LHCN-M2 (cell line): ENCODE data around the gene HECA. TPM values are rescaled to one million over a fixed set of nuclear protein-coding genes. Genes with fewer than 3 reads are reported as not detected.

Source experiments
- DNase-seq: peaks from one replicate; pipeline ENCODE4 v3.0.0-alpha.2; 2012; ENCODE audit warnings: low read depth
- total RNA-seq: library from RNA; depleted of rRNA; stranded (reverse); fragments of >200 nt; gene quantifications from 2 replicates; pipeline ENCODE4 v1.2.3, GENCODE V29; 2014

The HECA gene
- total RNA-seq, 1 experiment from 2014 or later, result 8.6 TPM

DNA sequence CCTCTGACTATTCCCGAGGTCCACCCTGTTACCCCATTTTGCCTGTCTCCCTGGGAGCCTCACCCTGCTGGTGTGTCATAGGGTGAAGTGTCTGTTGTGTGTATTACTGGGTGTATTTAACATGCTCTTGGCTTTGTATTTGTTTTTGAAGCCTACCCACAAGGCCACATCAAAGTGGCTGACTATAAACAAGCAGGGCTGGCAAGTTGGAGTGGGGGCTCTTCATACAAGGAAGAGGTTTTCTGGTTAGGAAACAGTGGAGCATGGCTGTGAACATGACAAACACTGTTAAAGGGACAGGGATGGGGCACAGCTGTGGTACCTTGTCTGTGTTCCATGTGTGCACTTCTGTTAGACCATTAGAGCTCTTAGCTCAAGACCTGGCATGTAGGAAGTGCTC lies 26.3 kb downstream of the HECA start:
- peak; percentile 49 for DNase-seq

DNA sequence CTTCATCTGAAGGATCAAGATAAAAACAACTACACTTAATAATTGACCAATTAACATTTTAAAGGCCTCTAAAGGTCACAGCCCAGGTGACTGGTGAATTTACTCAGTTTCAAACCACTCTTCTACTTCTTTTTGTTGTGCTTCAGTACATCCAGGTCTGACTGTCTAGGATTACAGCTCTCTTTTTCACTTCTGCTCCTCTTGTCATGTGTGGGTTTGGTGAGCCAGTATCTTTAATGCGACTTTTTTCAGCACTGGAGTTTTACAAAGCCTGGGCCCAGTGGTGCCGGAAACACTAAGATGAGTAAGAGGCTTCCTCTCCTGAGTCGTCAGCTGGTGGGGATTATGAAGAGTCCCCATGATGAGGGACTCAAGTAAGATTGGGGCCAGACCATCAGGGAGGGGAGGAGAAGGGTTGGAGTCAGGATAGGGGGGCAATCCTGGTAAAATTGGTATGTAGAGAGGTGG lies 27.0 kb downstream of the HECA start:
- DNase-seq, result peak; percentile 7

DNA sequence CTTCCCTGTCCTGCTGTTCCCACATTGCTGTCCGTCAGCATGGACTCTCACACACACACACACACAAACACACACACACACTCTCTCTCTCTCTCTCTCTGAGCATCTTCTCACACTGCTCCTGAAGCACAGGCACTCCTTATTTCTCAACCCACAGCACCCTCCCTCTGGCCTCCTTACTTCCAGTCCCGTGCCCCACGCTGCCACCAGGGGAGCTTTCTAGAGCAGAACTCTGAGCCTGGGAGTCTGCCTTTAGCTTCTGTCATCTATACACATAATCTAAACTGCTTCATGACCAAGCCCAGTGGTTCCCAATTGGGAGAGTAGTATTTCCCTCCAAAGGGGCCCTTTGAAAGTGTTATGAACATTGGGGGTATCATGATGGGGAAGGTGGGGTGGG lies 29.1 kb downstream of the HECA start:
- DNase-seq, result no peak

- no peak for DNase-seq
Measured at GRCh38 chr6:139165324-139165723, 30.4 kb downstream of the HECA start.

- DNase-seq, result no peak
Measured at GRCh38 chr6:139166238-139166955, 31.5 kb downstream of the HECA start.

DNA sequence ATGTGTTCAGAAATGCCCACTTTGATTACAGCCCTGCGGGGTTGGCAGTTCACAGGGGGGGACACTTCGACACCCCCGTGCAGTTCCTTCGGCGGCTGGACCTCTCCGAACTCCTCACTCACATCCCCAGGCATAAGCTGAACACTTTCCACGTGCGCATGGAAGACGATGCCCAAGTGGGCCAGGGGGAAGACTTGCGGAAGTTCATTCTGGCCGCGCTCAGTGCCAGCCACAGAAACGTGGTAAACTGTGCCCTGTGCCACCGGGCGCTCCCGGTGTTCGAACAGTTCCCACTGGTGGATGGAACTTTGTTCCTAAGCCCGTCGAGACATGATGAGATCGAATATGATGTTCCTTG lies 32.1 kb downstream of the HECA start:
- no peak for DNase-seq

- no peak for DNase-seq
Measured at GRCh38 chr6:139172151-139172550, 37.3 kb downstream of the HECA start.

DNA sequence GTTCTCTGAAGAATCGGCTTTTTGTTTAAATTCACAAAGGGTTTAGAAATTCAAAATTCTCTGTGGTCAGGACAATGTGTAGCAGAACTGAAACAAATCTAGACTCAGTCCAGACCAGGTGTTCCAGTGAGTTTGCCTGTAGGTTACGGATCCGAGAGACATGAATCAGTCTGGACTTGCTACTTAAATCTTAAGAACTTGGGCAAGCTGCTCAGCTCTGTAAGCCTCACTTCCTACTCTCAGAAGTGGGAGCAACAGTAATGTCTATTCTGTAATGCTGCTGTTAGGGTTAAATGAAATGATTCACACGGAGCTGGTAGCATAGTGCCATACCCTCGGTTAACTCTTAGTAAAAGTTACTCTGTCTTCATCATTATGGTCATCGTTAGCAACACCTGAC lies 37.7 kb downstream of the HECA start:
- DNase-seq, result no peak

DNA sequence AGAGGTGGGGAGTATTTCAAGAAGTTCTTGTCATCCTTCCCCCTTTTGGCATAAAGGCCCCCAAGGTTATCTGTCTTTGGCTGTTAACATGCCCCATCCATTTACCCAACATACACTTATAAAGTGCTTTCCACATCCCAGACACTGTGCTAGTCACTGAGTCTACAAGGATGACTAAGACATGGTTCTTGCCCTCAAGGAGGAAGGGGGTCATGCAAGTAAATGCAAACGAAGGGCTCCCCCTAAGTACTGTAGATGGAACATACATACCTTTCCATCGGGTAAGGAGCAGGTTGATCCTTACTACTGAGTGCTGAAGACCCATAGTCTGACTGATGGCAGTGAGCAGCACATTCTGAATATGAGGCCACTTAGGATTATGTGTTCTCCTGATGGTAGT lies 38.3 kb downstream of the HECA start:
- peak; percentile 18 for DNase-seq

- no peak for DNase-seq
Measured at GRCh38 chr6:139173822-139174221, 38.9 kb downstream of the HECA start.

GRCh38 chr6:139174961-139175360 lies 40.1 kb downstream of the HECA start:
- no peak for DNase-seq

DNA sequence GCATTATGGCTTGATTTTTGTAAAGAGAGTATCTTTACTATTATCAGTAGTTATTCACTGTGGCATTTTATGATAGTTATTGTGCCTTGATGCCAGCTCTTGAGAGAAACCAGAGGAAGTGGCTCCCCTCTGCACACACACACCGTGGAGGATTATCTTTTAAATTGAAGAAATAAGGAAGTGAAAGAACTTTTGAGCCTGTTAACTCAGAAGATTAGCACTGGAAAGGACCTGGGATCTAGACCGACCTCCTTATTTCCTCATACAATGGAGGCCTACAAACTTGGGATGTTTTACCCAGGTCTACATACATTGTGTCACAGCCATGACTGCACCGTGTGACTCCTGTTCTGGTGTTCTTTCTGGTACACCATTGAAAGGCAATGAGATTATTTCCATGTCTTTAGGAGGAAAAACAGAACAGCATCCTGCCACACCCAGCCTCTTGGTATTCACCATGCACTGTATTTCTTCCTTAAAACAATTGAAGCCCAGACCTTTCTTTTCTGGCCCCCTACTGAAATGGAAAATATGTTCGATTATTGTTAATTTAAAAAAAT lies 40.6 kb downstream of the HECA start:
- no peak for DNase-seq

DNA sequence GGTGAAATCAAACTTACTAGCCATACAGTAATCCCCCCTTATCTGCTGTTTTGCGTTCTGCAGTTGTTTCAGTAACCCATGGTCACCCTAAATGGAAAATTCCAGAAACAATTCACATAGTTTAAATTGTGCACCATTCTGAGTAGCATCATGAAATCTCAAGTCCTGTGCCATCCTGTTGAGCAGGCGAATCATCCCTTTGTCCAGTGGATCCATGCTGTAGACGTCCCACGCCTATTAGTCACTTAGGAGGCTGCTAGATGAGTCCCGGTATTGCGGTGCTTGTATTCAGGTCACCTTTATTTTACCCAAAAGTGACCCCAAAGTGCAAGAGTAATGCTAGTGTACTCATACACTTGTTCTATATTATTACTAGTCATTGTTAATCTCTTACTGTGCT lies 46.4 kb downstream of the HECA start:
- DNase-seq, result no peak

DNA sequence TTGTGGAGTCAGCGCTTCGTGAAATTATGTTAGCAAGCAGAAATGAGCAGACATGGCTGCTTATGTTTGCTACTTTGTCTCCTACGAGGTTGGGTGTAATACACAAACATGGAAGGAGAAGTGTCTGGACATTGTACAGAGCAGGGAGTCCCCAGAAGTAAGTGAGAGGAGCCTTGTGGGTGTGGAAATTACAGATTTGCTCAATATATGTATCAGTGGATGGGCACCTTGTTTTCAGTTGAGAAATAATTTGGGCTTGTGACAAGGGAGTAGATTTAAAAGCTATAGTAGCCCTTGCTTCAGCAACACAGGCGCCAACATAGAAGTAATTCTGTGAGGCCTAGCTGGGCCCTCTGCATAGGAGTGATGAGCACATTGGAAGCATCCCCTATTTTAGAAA lies 49.2 kb downstream of the HECA start:
- no peak for DNase-seq

- DNase-seq, result no peak
Measured at GRCh38 chr6:139184459-139184858, 49.6 kb downstream of the HECA start.

DNA sequence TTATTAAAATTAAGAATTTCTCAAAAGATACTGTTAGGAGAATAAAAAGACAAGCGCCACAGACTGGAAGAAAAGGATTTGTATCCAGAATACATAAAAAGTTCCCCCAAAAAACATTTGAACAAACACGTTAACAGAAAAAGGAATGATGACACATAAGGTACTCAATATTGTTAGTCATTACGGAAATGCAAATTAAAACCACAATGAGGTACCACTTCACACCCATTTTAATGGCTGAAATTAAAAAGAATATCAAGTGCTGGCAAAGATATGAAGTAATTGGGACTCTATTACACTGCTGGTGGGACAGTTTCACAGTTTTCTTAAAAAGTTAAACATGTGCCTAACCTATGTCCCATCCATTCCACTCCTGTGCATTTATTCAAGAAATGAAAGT lies 51.4 kb downstream of the HECA start:
- DNase-seq, result no peak

DNA sequence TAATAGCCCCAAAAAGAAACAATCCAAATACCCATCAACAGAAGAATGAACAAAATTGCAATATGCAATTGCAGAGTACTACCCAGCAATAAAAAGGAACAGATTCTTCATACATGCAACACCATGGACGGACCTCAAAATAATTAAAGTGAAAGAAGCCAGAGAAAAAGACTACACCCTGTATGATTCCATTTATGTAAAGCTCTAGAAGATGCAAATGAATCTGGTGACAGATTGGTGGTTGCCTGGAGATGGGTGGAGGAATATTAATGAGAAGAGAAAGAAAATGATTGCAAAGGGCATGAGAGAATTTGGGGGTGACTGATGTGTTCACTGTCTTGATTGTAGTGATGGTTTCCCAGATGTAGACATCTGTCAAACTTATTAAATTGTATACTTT lies 51.8 kb downstream of the HECA start:
- DNase-seq, result no peak

GRCh38 chr6:139187489-139187888 lies 52.6 kb downstream of the HECA start:
- no peak for DNase-seq

GRCh38 chr6:139189665-139190064 lies 54.8 kb downstream of the HECA start:
- DNase-seq, result no peak

DNA sequence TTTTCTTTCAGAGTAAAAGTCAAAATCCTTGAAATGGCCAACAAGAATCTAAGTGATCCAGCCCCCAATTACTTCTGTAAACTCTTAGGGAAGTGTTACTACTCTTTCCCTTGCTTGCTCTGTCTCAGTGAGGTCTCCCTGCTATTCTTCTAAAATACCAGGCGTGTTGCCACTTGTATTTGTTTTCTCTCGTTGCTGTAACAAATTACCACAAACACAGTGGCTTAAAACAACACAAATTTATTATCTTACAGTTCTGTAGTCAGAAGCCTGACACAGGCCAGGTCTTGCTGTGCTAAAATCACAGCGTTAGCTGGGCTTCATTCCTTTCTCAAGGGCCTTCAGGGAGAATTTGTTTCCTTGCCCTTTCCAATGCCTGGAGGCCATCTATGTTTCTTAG lies 59.9 kb downstream of the HECA start:
- DNase-seq, result no peak

- no peak for DNase-seq
Measured at GRCh38 chr6:139198529-139199288, 63.8 kb downstream of the HECA start.

DNA sequence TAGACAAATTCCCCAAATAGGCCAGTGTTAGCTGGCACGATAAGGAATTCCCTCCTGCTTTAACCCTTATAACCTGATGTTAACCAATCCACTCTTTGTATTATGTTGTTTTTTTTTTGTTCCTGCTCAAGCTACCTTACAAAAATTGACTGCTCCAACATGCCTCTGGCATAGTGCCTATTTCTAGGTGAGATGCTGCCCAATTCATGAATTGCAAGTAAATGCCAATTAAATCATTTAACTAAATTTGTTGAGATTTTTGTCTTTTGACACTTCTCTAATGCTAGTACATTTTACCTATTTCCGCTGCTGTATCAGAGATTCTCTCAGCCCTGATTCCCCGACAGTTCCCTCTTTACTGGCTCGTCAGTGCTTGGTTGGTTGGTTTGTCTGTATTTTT lies 66.5 kb downstream of the HECA start:
- DNase-seq, result no peak

DNA sequence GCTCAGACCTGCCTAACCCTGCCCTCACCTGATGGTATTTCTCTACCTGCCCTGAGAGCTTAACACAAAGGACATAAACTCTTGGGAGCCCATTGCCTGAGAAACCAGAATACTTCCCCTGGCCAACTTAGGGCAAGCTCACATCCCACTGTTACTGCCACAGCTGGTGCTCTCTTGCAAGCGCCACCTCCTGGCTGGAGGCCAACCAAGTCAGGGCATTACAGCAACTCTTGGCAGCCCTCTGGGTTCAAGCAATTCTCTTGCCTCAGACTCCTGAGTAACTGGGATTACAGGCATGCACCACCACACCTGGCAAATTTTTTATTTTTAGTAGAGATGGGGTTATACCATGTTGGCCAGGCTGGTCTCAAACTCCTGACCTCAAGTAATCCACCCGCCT lies 70.1 kb downstream of the HECA start:
- no peak for DNase-seq
